ENCODE results near the gene EIF2B4. TPM values are rescaled to one million over a fixed set of nuclear protein-coding genes. Genes with fewer than 3 reads are reported as not detected.
A peak's percentile ranks its signal among the peaks of the same experiment; 100 is the strongest.

The EIF2B4 gene
- total and polyA plus RNA-seq, 9 of the 15 experiments (the other 6 are each of a cell fraction or from before 2014, with no cell fraction given), result 29.7 to 80.3 (median 58.9) TPM

- no peak for TF ChIP-seq CEBPZ (IDR thresholded peaks at IDR 0.05; ENCODE audit: borderline replicate concordance, low read depth, low read length)
- peak; percentile 51 for TF ChIP-seq ZNF766 (CRISPR knock-in tag; conservative IDR thresholded peaks at IDR 0.05)
- TF ChIP-seq CBX2 (IDR thresholded peaks at IDR 0.05; ENCODE audit: insufficient read depth, low read length, poor library complexity, severe bottlenecking), result no peak
- no peak for TF ChIP-seq ZNF780A (CRISPR knock-in tag; IDR thresholded peaks at IDR 0.05)
- TF ChIP-seq RERE (CRISPR knock-in tag; IDR thresholded peaks at IDR 0.05; ENCODE audit: borderline replicate concordance), result 0 out of 2 replicates have a peak, but pooled peaks have one; percentile 50
- no peak for TF ChIP-seq PATZ1 (CRISPR knock-in tag; IDR thresholded peaks at IDR 0.05; ENCODE audit: borderline replicate concordance)
- no peak for TF ChIP-seq TGIF2 (CRISPR knock-in tag; IDR thresholded peaks at IDR 0.05)
Measured at GRCh38 chr2:27380626-27381545, 10.7 kb upstream of the EIF2B4 start, which contains the start of gene ZNF513 (continued).

Data from K562 (cell line).